HG03097 (cell line): ENCODE results near the gene GRB2.
"Not testable (repeated sequence)": the region's sequence is repeated elsewhere in the genome, so short reads cannot be mapped to it uniquely, and the experiment has no call there.

Experiments
- ATAC-seq: cut with Tn5 transposase; IDR thresholded peaks from one replicate; pipeline ENCODE4 v1.9.1; 2021; ENCODE audit not compliant: unreplicated experiment, low FRiP score

Gene GRB2

GRCh38 chr17:75390982-75391381 lies 14.5 kb downstream of the GRB2 start:
- no peak for ATAC-seq

GRCh38 chr17:75388476-75389030 lies 16.9 kb downstream of the GRB2 start:
- no peak for ATAC-seq

GRCh38 chr17:75387771-75388170 lies 17.7 kb downstream of the GRB2 start:
- no peak for ATAC-seq

GRCh38 chr17:75386430-75386829 lies 19.0 kb downstream of the GRB2 start:
- ATAC-seq, result no peak

GRCh38 chr17:75384751-75385150 lies 20.7 kb downstream of the GRB2 start:
- ATAC-seq, result no peak

GRCh38 chr17:75383842-75384195 lies 21.7 kb downstream of the GRB2 start:
- no peak for ATAC-seq

- ATAC-seq, result no peak
Measured at GRCh38 chr17:75380750-75381149, 24.7 kb downstream of the GRB2 start.

GRCh38 chr17:75380315-75380714 lies 25.2 kb downstream of the GRB2 start:
- ATAC-seq, result no peak

GRCh38 chr17:75379426-75379825 lies 26.1 kb downstream of the GRB2 start:
- ATAC-seq, result not testable (repeated sequence)

- no peak for ATAC-seq
Measured at GRCh38 chr17:75373280-75373679, 32.2 kb downstream of the GRB2 start.

GRCh38 chr17:75371981-75372380 lies 33.5 kb downstream of the GRB2 start:
- no peak for ATAC-seq

- no peak for ATAC-seq
Measured at GRCh38 chr17:75371339-75371738, 34.1 kb downstream of the GRB2 start.

- ATAC-seq, result no peak
Measured at GRCh38 chr17:75370286-75370915, 35.1 kb downstream of the GRB2 start.

- not testable (repeated sequence) for ATAC-seq
Measured at GRCh38 chr17:75367838-75368789, 37.4 kb downstream of the GRB2 start.

GRCh38 chr17:75367312-75367711 lies 38.2 kb downstream of the GRB2 start:
- ATAC-seq, result no peak

- no peak for ATAC-seq
Measured at GRCh38 chr17:75366432-75366831, 39.0 kb downstream of the GRB2 start.

- ATAC-seq, result no peak
Measured at GRCh38 chr17:75365931-75366275, 39.6 kb downstream of the GRB2 start.

- no peak for ATAC-seq
Measured at GRCh38 chr17:75365009-75365930, 40.2 kb downstream of the GRB2 start.

GRCh38 chr17:75364078-75364477 lies 41.4 kb downstream of the GRB2 start:
- ATAC-seq, result no peak

- ATAC-seq, result no peak
Measured at GRCh38 chr17:75361996-75362395, 43.5 kb downstream of the GRB2 start.

GRCh38 chr17:75361344-75361743 lies 44.1 kb downstream of the GRB2 start:
- ATAC-seq, result no peak
